IMR-90 (cell line): Measurements from ENCODE around the gene MEIS1. TPM values are rescaled to one million over a fixed set of nuclear protein-coding genes. Genes with fewer than 3 reads are reported as not detected.

ENCODE experiments used
- ATAC-seq: fragments of 200-7000 bp; cut with Tn5 transposase; 2 replicates; pipeline ENCODE4 v1.9.1; 2020; ENCODE audit warnings: low read depth, mild to moderate bottlenecking, moderate library complexity
- BruUV-seq: library from RNA; stranded (reverse); fragments of 400-500 nt; replicated peaks from 2 replicates; lab custom pipeline; 2021; lab: Mats Ljungman, UMichigan
- CTCF ChIA-PET: fragments of 300-600 bp; formaldehyde crosslinking; extraction: SDS; loops from one replicate; lab custom pipeline; 2021; ENCODE audit warnings: antibody characterized with exemption; lab: Yijun Ruan, JAX
- POLR2A ChIA-PET: fragments of 300-600 bp; sonication (Branson Sonifier 250); formaldehyde crosslinking; loops from one replicate; lab custom pipeline; 2022; ENCODE audit warnings: antibody characterized with exemption; ENCODE audit not compliant: unreplicated experiment; lab: Charles Lee
- DNase-seq: peaks from one replicate; pipeline ENCODE4 v3.0.0; 2013
- H2AFZ ChIP-seq: replicated peaks from 2 replicates; pipeline ENCODE3; 2013; ENCODE audit warnings: low read length, mild to moderate bottlenecking; ENCODE audit not compliant: poor library complexity
- H2AK5ac ChIP-seq: 2 replicates; pipeline ENCODE4 v1.6.1; 2013; ENCODE audit warnings: low read depth, low read length, inconsistent platforms
- H2AK9ac ChIP-seq: replicated peaks from 2 replicates; pipeline ENCODE3; 2013; ENCODE audit warnings: mild to moderate bottlenecking, low read depth, low read length, moderate library complexity; ENCODE audit not compliant: poor library complexity
- H2BK120ac ChIP-seq: 2 replicates; pipeline ENCODE4 v1.6.1; 2013; ENCODE audit warnings: low read depth, low read length, inconsistent platforms
- H2BK15ac ChIP-seq: 3 replicates; pipeline ENCODE4 v1.6.1; 2013; ENCODE audit warnings: low read depth, low read length, inconsistent platforms
- H2BK20ac ChIP-seq: 2 replicates; pipeline ENCODE4 v1.6.1; 2013; ENCODE audit warnings: low read depth, mild to moderate bottlenecking, inconsistent platforms, low read length, moderate library complexity
- H2BK5ac ChIP-seq: 2 replicates; pipeline ENCODE4 v1.6.1; 2013; ENCODE audit warnings: mild to moderate bottlenecking, low read depth, low read length, inconsistent platforms; ENCODE audit not compliant: poor library complexity, severe bottlenecking
- H3K14ac ChIP-seq: replicated peaks from 2 replicates; pipeline ENCODE4 v1.6.1; 2013; ENCODE audit warnings: low read depth, low read length, inconsistent platforms
- H3K18ac ChIP-seq: 2 replicates; pipeline ENCODE4 v1.6.1; 2013; ENCODE audit warnings: low read depth, low read length, control low read depth
- H3K23ac ChIP-seq: 2 replicates; pipeline ENCODE4 v1.6.1; 2013; ENCODE audit warnings: low read depth, low read length, inconsistent platforms
- H3K27ac ChIP-seq: 2 replicates; pipeline ENCODE4 v1.5.1; 2013; ENCODE audit warnings: mild to moderate bottlenecking, control low read depth, low read length; ENCODE audit not compliant: insufficient read depth
- H3K27me3 ChIP-seq: 2 replicates; pipeline ENCODE4 v1.6.1; 2013; ENCODE audit warnings: low read length; ENCODE audit not compliant: control insufficient read depth, insufficient read depth
- H3K36me3 ChIP-seq: 2 replicates; pipeline ENCODE4 v1.6.1; 2013; ENCODE audit warnings: low read length, mixed read lengths; ENCODE audit not compliant: control insufficient read depth, insufficient read depth
- H3K4ac ChIP-seq: 2 replicates; pipeline ENCODE4 v1.6.1; 2013; ENCODE audit warnings: low read depth, low read length, inconsistent platforms
- H3K4me1 ChIP-seq: 2 replicates; pipeline ENCODE4 v1.6.1; 2013; ENCODE audit warnings: low read length, mixed read lengths; ENCODE audit not compliant: control insufficient read depth, insufficient read depth
- H3K4me2 ChIP-seq: 2 replicates; pipeline ENCODE4 v1.6.1; 2013; ENCODE audit warnings: low read depth, mild to moderate bottlenecking, control low read depth, low read length, moderate library complexity
- H3K4me3 ChIP-seq: 2 replicates; pipeline ENCODE4 v1.5.1; 2013; ENCODE audit warnings: low read depth, mild to moderate bottlenecking, control low read depth, low read length, moderate library complexity; ENCODE audit not compliant: insufficient read depth
- H3K56ac ChIP-seq: 2 replicates; pipeline ENCODE4 v1.6.1; 2013; ENCODE audit warnings: low read length, inconsistent platforms; ENCODE audit not compliant: insufficient read depth; ENCODE audit errors: extremely low read depth
- H3K79me1 ChIP-seq, 2 experiments: 2 replicates each; pipeline ENCODE4 v1.6.1; 2013; ENCODE audit warnings: low read length in 2 of 2, inconsistent platforms in 1 of 2, low read depth in 1 of 2
- H3K9ac ChIP-seq: 2 replicates; pipeline ENCODE4 v1.6.1; 2013; ENCODE audit warnings: low read depth, low read length, control low read depth
- H3K9me1 ChIP-seq: 2 replicates; pipeline ENCODE4 v1.6.1; 2013; ENCODE audit warnings: low read length, inconsistent platforms; ENCODE audit not compliant: insufficient read depth
- H3K9me3 ChIP-seq: 2 replicates; pipeline ENCODE4 v1.6.1; 2013; ENCODE audit warnings: low read length; ENCODE audit not compliant: control insufficient read depth, insufficient read depth
- H4K20me1 ChIP-seq: 2 replicates; pipeline ENCODE4 v1.6.1; 2013; ENCODE audit warnings: low read length, inconsistent platforms; ENCODE audit not compliant: insufficient read depth
- H4K5ac ChIP-seq: 2 replicates; pipeline ENCODE4 v1.6.1; 2013; ENCODE audit warnings: mild to moderate bottlenecking, low read depth, low read length, control low read depth
- H4K8ac ChIP-seq, 2 experiments: 2 replicates each; pipeline ENCODE4 v1.6.1; 2013; ENCODE audit warnings: low read depth in 2 of 2, low read length in 2 of 2, control low read depth in 1 of 2, inconsistent platforms in 1 of 2
- H4K91ac ChIP-seq: 2 replicates; pipeline ENCODE4 v1.6.1; 2013; ENCODE audit warnings: low read depth, low read length, inconsistent platforms; ENCODE audit not compliant: insufficient read depth
- BHLHE40 ChIP-seq: fragments of 150-350 bp; IDR thresholded peaks from 2 replicates; pipeline ENCODE4 v1.6.1; 2016; ENCODE audit warnings: mild to moderate bottlenecking, low read depth, low read length
- CEBPB ChIP-seq: IDR thresholded peaks from 2 replicates; pipeline ENCODE4 v1.6.1; 2012; ENCODE audit warnings: low read depth, low read length, improper control_type of control experiment
- CHD1 ChIP-seq: IDR thresholded peaks from 2 replicates; pipeline ENCODE4 v1.6.1; 2012; ENCODE audit warnings: low read depth, low read length, improper control_type of control experiment
- FOS ChIP-seq: fragments of 150-350 bp; IDR thresholded peaks from 2 replicates; pipeline ENCODE4 v1.6.1; 2016; ENCODE audit warnings: low read depth, low read length
- MAFK ChIP-seq: IDR thresholded peaks from 2 replicates; pipeline ENCODE4 v1.6.1; 2012; ENCODE audit warnings: low read depth, low read length, improper control_type of control experiment
- MAZ ChIP-seq: IDR thresholded peaks from 2 replicates; pipeline ENCODE4 v1.6.1; 2012; ENCODE audit warnings: low read depth, mild to moderate bottlenecking, low read length, improper control_type of control experiment, moderate library complexity, borderline replicate concordance
- MXI1 ChIP-seq: IDR thresholded peaks from 2 replicates; pipeline ENCODE4 v1.6.1; 2012; ENCODE audit warnings: low read depth, mild to moderate bottlenecking, low read length, moderate library complexity, borderline replicate concordance
- NFE2L2 ChIP-seq: fragments of 150-350 bp; IDR thresholded peaks from 2 replicates; pipeline ENCODE4 v1.6.1; 2016; ENCODE audit warnings: low read depth, mild to moderate bottlenecking, low read length
- POLR2A ChIP-seq: IDR thresholded peaks from 2 replicates; pipeline ENCODE4 v1.6.1; 2012; ENCODE audit warnings: mild to moderate bottlenecking, low read depth, low read length
- RAD21 ChIP-seq: IDR thresholded peaks from 2 replicates; pipeline ENCODE4 v1.6.1; 2012; ENCODE audit warnings: low read length, improper control_type of control experiment
- RCOR1 ChIP-seq: IDR thresholded peaks from 2 replicates; pipeline ENCODE4 v1.6.1; 2012; ENCODE audit warnings: mild to moderate bottlenecking, low read length, improper control_type of control experiment; ENCODE audit not compliant: insufficient replicate concordance
- RFX5 ChIP-seq: IDR thresholded peaks from 2 replicates; pipeline ENCODE4 v1.8.0; 2012; ENCODE audit warnings: low read depth, mild to moderate bottlenecking, low read length, moderate library complexity
- SMC3 ChIP-seq: fragments of 150-350 bp; IDR thresholded peaks from 2 replicates; pipeline ENCODE4 v1.6.1; 2016; ENCODE audit warnings: low read depth, mild to moderate bottlenecking, antibody characterized with exemption, low read length, moderate library complexity
- WGBS, 2 experiments: methylation state at CpG; one replicate each; pipeline versions ENCODE4 v1.1.5 to v1.1.7; 2013; ENCODE audit warnings: missing lambda C conversion rate in 2 of 2; ENCODE audit not compliant: insufficient read length in 1 of 2; ENCODE audit errors: extremely low coverage in 2 of 2; 5-methylcytosine and 5-hydroxymethylcytosine counted together
- dilution Hi-C: fragments of 300-500 bp; cut with HindIII; formaldehyde crosslinking; loops from one replicate; pipeline ENCODE4 v1.14.3; 2018; ENCODE audit warnings: low sequenced_read_pairs; ENCODE audit not compliant: unreplicated experiment
- in situ Hi-C: fragments of 300-500 bp; cut with MboI; formaldehyde crosslinking; loops from 3 replicates; pipeline ENCODE4 v1.14.3; 2019; ENCODE audit warnings: low sequenced_read_pairs, inconsistent platforms, mixed read lengths
- intact Hi-C: fragments of 100-400 bp; cut with micrococcal nuclease; formaldehyde crosslinking; loops from 2 replicates; pipeline ENCODE4 v1.10.0; 2022
- polyA plus RNA-seq, 3 experiments: library from polyadenylated mRNA; depleted of rRNA; stranded (reverse); fragments of >200 nt; gene quantifications; 2 replicates each; pipeline ENCODE4 v1.2.3, GENCODE V29; 2012; ENCODE audit warnings: low replicate concordance in 1 of 3
- total RNA-seq: library from RNA; depleted of rRNA; stranded (reverse); fragments of >200 nt; gene quantifications from 2 replicates; pipeline ENCODE4 v1.2.3, GENCODE V29; 2012
- TF ChIP-seq, protein P1 (sequence below): fragments of 150-350 bp; IDR thresholded peaks from 2 replicates; pipeline ENCODE4 v1.6.1; 2017; ENCODE audit warnings: mild to moderate bottlenecking, antibody characterized with exemption, low read length, low read depth
- TF ChIP-seq, protein P2 (sequence below): conservative IDR thresholded peaks from 2 replicates; pipeline ENCODE4 v1.5.1; 2012; ENCODE audit warnings: mild to moderate bottlenecking, low read depth, low read length, improper control_type of control experiment
- TF ChIP-seq, protein P3 (sequence below): fragments of 150-350 bp; IDR thresholded peaks from 2 replicates; pipeline ENCODE4 v1.6.1; 2016; ENCODE audit warnings: low read depth, mild to moderate bottlenecking, low read length, moderate library complexity, borderline replicate concordance

The MEIS1 gene
- total and polyA plus RNA-seq, 2 of the 4 experiments (the other 2 are of a cell fraction), result 54.4 to 157 TPM

DNA sequence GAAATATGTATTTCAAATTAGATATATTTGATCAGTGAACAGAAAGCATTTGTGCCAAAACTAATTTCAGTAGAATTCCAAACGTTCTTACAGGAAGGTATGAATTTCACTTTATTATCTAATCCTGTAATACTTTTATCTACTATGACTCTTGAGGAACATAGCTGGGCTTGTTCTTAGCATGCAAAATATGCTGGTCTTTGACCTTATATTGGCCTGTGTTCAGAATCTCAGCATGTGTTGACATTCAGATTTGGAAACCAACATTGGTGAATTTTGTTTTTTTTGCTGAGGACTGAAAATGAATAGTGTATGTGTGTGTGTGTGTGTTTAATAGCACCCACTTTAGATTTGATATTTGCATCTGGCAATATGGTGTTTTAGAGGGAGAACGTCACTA, 112.2 kb downstream of the MEIS1 start:
- no peak overlapping the region for H3K4ac ChIP-seq
- H3K9me1 ChIP-seq, result peaks cover 15% of the 10 kb centered on the region
- DNase-seq (peak; percentile 48), ATAC-seq (no peak; the same call in 1 of the 2 replicates)
- H3K36me3 ChIP-seq, result peaks cover 24% of the 10 kb centered on the region
- H3K4me1 ChIP-seq, result peaks cover 16% of the 10 kb centered on the region
- H4K8ac ChIP-seq, result no peak overlapping the region
- no peak overlapping the region for H3K23ac ChIP-seq
- intact Hi-C loops (no loop called here), in situ Hi-C loops (no loop called here), dilution Hi-C loops (no loop called here)
- H2BK120ac ChIP-seq, result no peak overlapping the region
- H2AK9ac ChIP-seq, result no peak overlapping the region
- no peak overlapping the region for H4K91ac ChIP-seq
- no peak overlapping the region for H3K14ac ChIP-seq
- H4K5ac ChIP-seq, result no peak overlapping the region
- H2BK5ac ChIP-seq, result peak overlapping the region; percentile 15
- whole genome bisulfite sequencing, 2 experiments, result no CpG with 5 or more reads among the region's 2 CpGs
- H3K79me1 ChIP-seq, result peaks cover 34 to 75% of the 10 kb centered on the region in 2 experiments; a peak in 3 of 4 replicates
- no peak overlapping the region for H2BK20ac ChIP-seq
- ChIA-PET POLR2A (no interaction called here), CTCF (interaction anchor here (1.2 kb wide), 1 partner anchor 12 kb away, joined by 3 read pairs; no protein-coding TSS in a partner anchor)
- no peak overlapping the region for H3K27ac ChIP-seq
- no peak overlapping the region for H2BK15ac ChIP-seq
- no peak overlapping the region for H2AK5ac ChIP-seq
- H3K27me3 ChIP-seq, result no peaks in the 10 kb centered on the region
- TF ChIP-seq RFX5 (no peak), POLR2A (no peak), RAD21 (no peak), MAFK (no peak), CHD1 (no peak), MAZ (no peak), MXI1 (no peak), RCOR1 (no peak), SMC3 (no peak), FOS (no peak), BHLHE40 (no peak), CEBPB (no peak), NFE2L2 (no peak)
- TF ChIP-seq, protein P1, sequence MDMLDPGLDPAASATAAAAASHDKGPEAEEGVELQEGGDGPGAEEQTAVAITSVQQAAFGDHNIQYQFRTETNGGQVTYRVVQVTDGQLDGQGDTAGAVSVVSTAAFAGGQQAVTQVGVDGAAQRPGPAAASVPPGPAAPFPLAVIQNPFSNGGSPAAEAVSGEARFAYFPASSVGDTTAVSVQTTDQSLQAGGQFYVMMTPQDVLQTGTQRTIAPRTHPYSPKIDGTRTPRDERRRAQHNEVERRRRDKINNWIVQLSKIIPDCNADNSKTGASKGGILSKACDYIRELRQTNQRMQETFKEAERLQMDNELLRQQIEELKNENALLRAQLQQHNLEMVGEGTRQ, result no peak
- TF ChIP-seq, protein P2, sequence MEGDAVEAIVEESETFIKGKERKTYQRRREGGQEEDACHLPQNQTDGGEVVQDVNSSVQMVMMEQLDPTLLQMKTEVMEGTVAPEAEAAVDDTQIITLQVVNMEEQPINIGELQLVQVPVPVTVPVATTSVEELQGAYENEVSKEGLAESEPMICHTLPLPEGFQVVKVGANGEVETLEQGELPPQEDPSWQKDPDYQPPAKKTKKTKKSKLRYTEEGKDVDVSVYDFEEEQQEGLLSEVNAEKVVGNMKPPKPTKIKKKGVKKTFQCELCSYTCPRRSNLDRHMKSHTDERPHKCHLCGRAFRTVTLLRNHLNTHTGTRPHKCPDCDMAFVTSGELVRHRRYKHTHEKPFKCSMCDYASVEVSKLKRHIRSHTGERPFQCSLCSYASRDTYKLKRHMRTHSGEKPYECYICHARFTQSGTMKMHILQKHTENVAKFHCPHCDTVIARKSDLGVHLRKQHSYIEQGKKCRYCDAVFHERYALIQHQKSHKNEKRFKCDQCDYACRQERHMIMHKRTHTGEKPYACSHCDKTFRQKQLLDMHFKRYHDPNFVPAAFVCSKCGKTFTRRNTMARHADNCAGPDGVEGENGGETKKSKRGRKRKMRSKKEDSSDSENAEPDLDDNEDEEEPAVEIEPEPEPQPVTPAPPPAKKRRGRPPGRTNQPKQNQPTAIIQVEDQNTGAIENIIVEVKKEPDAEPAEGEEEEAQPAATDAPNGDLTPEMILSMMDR, result no peak
- TF ChIP-seq, protein P3, sequence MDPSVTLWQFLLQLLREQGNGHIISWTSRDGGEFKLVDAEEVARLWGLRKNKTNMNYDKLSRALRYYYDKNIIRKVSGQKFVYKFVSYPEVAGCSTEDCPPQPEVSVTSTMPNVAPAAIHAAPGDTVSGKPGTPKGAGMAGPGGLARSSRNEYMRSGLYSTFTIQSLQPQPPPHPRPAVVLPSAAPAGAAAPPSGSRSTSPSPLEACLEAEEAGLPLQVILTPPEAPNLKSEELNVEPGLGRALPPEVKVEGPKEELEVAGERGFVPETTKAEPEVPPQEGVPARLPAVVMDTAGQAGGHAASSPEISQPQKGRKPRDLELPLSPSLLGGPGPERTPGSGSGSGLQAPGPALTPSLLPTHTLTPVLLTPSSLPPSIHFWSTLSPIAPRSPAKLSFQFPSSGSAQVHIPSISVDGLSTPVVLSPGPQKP, result no peak
- H3K4me3 ChIP-seq, result no peak overlapping the region
- no peak overlapping the region for H2AFZ ChIP-seq
- H3K9ac ChIP-seq, result no peak overlapping the region
- no peak overlapping the region; the same call in 1 of the 2 replicates for H3K18ac ChIP-seq
- H3K56ac ChIP-seq, result no peak overlapping the region
- H4K20me1 ChIP-seq, result peaks cover 76% of the 10 kb centered on the region
- H3K4me2 ChIP-seq, result no peak overlapping the region
- no peaks in the 10 kb centered on the region for H3K9me3 ChIP-seq
- BruUV-seq, result no TSS peak
